HFF-Myc (cell line): ENCODE results near the gene NEBL.

Experiments used
- DNase-seq: peaks from one replicate; pipeline ENCODE4 v3.0.0-alpha.2; 2011; ENCODE audit warnings: low read depth; ENCODE audit errors: extremely low read depth
- H3K4me3 ChIP-seq: replicated peaks from 2 replicates; pipeline ENCODE4 v1.5.1; 2011; ENCODE audit warnings: low read depth, mild to moderate bottlenecking, control low read depth, low read length
- CTCF ChIP-seq: IDR thresholded peaks from 2 replicates; pipeline ENCODE4 v1.5.1; 2012; ENCODE audit warnings: mild to moderate bottlenecking, low read depth, low read length, control low read depth; ENCODE audit errors: missing control alignments

Gene NEBL

GRCh38 chr10:20901110-20901509, 4.0 kb upstream of the NEBL start:
- TF ChIP-seq CTCF: no peak
- H3K4me3 ChIP-seq: no peak overlapping the region
- DNase-seq: no peak

- DNase-seq: no peak
- H3K4me3 ChIP-seq: no peak overlapping the region
- no peak for TF ChIP-seq CTCF
Observed at GRCh38 chr10:20898866-20899535, 1.9 kb upstream of the NEBL start.

- no peak for TF ChIP-seq CTCF
- H3K4me3 ChIP-seq: no peak overlapping the region
- DNase-seq: no peak
Observed at GRCh38 chr10:20893297-20893696, 3.8 kb downstream of the NEBL start.

- no peak for TF ChIP-seq CTCF
- no peak for DNase-seq
- no peak overlapping the region for H3K4me3 ChIP-seq
Observed at GRCh38 chr10:20892796-20893195, 4.3 kb downstream of the NEBL start.

- TF ChIP-seq CTCF: no peak
- H3K4me3 ChIP-seq: no peak overlapping the region
- DNase-seq: no peak
Observed at GRCh38 chr10:20892011-20892585, 5.0 kb downstream of the NEBL start.

- no peak for DNase-seq
- TF ChIP-seq CTCF: no peak
Observed at GRCh38 chr10:20891338-20891714, 5.8 kb downstream of the NEBL start.

More at GRCh38 chr10:20891338-20891714, 5.8 kb downstream of the NEBL start:
- no peak overlapping the region for H3K4me3 ChIP-seq
